ENCODE data around the gene NPNT.

The NPNT gene

DNA sequence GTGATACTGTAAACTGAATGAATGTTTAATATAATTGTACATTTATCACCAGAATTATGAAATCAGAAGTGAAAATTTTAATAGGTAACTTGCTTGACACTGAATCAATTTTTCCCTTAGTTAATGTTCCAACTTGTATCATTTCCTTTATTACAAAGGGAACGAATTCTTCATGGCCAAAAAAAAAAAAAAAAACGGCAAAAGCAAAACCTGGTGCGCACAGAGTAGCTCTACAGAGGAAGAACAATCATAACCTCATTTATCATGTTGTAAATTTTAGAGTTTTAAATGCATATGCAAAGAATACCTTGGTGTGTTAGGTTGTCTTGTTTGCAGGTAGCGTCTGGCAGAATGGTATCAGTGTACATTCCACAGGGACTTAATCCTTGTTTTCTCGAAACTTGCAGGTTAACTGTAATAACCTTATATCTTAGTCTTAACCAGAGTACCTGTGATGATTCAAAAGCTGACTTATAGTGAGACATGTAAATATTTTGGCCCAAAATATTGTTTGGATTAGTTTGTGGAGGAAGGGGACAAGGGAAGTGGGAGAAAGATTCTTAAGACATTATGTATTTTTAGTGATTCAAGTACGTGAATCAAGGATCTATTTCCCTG, 70.0 kb downstream of the NPNT start:
- DNase-seq (ENCODE audit: low spot score): no peak
- TF ChIP-seq, protein P1, sequence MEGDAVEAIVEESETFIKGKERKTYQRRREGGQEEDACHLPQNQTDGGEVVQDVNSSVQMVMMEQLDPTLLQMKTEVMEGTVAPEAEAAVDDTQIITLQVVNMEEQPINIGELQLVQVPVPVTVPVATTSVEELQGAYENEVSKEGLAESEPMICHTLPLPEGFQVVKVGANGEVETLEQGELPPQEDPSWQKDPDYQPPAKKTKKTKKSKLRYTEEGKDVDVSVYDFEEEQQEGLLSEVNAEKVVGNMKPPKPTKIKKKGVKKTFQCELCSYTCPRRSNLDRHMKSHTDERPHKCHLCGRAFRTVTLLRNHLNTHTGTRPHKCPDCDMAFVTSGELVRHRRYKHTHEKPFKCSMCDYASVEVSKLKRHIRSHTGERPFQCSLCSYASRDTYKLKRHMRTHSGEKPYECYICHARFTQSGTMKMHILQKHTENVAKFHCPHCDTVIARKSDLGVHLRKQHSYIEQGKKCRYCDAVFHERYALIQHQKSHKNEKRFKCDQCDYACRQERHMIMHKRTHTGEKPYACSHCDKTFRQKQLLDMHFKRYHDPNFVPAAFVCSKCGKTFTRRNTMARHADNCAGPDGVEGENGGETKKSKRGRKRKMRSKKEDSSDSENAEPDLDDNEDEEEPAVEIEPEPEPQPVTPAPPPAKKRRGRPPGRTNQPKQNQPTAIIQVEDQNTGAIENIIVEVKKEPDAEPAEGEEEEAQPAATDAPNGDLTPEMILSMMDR (IDR thresholded peaks at IDR 0.05; ENCODE audit: borderline replicate concordance, control extremely low read depth, extremely low read depth, insufficient read depth, missing control alignments): no peak
- in situ Hi-C loops (cut with MboI; ENCODE audit: low sequenced_read_pairs, unreplicated experiment): no loop called here

DNA sequence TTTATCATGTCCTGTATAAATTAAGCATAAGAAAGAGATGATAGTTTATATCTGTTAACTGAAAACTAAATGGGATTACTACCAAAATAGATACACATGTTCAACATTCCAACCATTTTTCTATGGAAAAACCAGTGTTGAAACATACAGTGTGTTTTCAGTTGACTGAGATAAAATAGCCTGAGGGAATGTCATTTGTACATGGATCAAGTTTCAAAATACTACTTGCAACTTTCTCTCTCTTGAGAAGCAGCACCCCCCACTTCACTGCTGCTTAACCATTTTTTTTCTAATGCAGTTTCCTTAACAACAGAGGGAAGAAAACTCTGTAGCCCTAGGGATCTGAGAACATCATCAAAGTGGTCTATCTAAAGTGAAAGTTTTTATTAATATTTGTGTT, 70.8 kb downstream of the NPNT start:
- no peak for DNase-seq (ENCODE audit: low spot score)
- TF ChIP-seq, protein P1 (IDR thresholded peaks at IDR 0.05; ENCODE audit: borderline replicate concordance, control extremely low read depth, extremely low read depth, insufficient read depth, missing control alignments): no peak
- in situ Hi-C loops (cut with MboI; ENCODE audit: low sequenced_read_pairs, unreplicated experiment): no loop called here

DNA sequence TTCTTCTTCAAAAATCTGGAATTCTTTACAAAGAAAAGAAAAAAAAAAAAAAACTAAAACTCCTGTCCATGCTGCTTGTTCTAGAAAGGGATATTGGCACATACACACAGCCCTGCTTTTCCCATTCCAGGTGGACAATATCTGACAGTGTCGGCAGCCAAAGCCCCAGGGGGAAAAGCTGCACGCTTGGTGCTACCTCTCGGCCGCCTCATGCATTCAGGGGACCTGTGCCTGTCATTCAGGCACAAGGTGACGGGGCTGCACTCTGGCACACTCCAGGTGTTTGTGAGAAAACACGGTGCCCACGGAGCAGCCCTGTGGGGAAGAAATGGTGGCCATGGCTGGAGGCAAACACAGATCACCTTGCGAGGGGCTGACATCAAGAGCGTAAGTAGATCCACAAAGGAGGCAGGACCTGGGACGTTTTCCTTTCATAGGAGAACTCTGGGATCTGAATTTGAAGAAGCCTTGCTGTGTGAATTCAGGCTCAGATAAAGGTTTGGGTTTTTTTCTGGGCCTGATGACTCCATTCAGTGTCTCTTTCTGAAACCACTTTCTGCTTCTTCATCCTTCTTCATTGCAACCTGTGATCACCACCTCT, 71.9 kb downstream of the NPNT start:
- TF ChIP-seq, protein P1 (IDR thresholded peaks at IDR 0.05; ENCODE audit: borderline replicate concordance, control extremely low read depth, extremely low read depth, insufficient read depth, missing control alignments): no peak
- in situ Hi-C loops (cut with MboI; ENCODE audit: low sequenced_read_pairs, unreplicated experiment): no loop called here
- no peak for DNase-seq (ENCODE audit: low spot score)

DNA sequence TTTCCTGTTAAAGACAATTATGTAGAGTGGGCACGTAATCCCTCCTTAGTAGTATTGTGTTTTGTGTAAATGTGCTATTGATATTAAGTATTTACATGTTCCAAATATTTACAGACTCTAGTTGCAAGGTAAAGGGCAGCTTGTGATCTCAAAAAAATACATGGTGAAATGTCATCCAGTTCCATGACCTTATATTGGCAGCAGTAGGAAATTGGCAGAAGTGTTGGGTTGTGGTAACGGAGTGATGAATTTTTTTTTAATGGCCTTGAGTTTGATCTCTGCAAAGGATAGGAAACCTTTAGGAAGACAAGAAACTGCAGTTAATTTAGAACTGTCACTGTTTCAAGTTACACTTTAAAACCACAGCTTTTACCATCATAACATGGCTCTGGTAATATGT, 74.3 kb downstream of the NPNT start:
- TF ChIP-seq, protein P1 (IDR thresholded peaks at IDR 0.05; ENCODE audit: borderline replicate concordance, control extremely low read depth, extremely low read depth, insufficient read depth, missing control alignments): no peak
- in situ Hi-C loops (cut with MboI; ENCODE audit: low sequenced_read_pairs, unreplicated experiment): no loop called here
- DNase-seq (ENCODE audit: low spot score): no peak

DNA sequence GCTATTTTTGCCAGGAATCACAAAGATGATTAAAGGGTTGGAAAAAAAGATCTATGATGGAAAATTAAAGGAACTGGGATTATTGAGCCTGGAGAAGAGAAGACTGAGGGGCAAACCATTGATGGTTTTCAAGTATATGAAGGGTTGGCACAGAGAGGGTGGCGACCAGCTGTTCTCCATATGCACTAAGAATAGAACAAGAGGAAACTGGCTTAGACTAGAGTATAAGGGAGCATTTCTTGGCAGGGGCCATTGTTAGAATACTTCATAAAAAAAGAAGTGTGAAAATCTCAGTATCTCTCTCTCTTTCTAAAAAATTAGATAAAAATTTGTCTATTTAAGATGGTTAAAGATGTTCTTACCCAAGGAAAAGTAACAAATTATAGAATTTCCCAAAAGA, 75.1 kb downstream of the NPNT start:
- in situ Hi-C loops (cut with MboI; ENCODE audit: low sequenced_read_pairs, unreplicated experiment): no loop called here
- TF ChIP-seq, protein P1 (IDR thresholded peaks at IDR 0.05; ENCODE audit: borderline replicate concordance, control extremely low read depth, extremely low read depth, insufficient read depth, missing control alignments): no peak
- DNase-seq (ENCODE audit: low spot score): no peak

DNA sequence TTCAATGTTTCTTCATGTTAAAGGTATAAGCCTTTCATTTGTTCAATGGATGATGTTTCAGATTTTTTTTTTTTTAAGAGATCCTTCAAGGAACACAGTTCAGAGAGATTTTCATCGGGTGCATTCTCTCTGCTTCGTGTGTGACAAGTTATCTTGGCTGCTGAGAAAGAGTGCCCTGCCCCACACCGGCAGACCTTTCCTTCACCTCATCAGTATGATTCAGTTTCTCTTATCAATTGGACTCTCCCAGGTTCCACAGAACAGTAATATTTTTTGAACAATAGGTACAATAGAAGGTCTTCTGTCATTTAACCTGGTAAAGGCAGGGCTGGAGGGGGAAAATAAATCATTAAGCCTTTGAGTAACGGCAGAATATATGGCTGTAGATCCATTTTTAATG, 75.8 kb downstream of the NPNT start:
- no peak for DNase-seq (ENCODE audit: low spot score)
- in situ Hi-C loops (cut with MboI; ENCODE audit: low sequenced_read_pairs, unreplicated experiment): no loop called here
- TF ChIP-seq, protein P1 (IDR thresholded peaks at IDR 0.05; ENCODE audit: borderline replicate concordance, control extremely low read depth, extremely low read depth, insufficient read depth, missing control alignments): no peak

Data from GM13976 (cell line).